Uterus (tissue), 2 donors: Measurements from ENCODE around the gene CDC42EP2.

Source experiments
- CTCF ChIP-seq, 4 experiments: fragments of 200-600 bp in 2 of 4; fragments of 450-650 bp in 2 of 4; sonication (generic) in 2 of 4; IDR thresholded peaks; one replicate each; pipeline ENCODE4 v1.5.1; 2016 to 2019; ENCODE audit warnings: antibody characterized with exemption in 4 of 4, mild to moderate bottlenecking in 2 of 4, moderate library complexity in 1 of 4
- POLR2A ChIP-seq, 2 donors: fragments of 450-650 bp; IDR thresholded peaks; one replicate each; pipeline ENCODE4 v1.6.1; 2016; ENCODE audit warnings: antibody characterized with exemption in 2 of 2, mild to moderate bottlenecking in 1 of 2, moderate library complexity in 1 of 2

- no peak for TF ChIP-seq CTCF (IDR thresholded peaks at IDR 0.05)
- no peak for TF ChIP-seq POLR2A (IDR thresholded peaks at IDR 0.05)
Measured at GRCh38 chr11:65286686-65287085, 28.0 kb upstream of the CDC42EP2 start.
